Activated T-cell treated with anti-CD3 and anti-CD28 coated beads for 48 hours (primary cell): Measurements from ENCODE around the gene TMEM114.
A peak's percentile ranks its signal among the peaks of the same experiment; 100 is the strongest.

Source experiments
- DNase-seq: peaks from one replicate; pipeline ENCODE4 v3.0.0-alpha.2; 2020; ENCODE audit warnings: low read depth

TMEM114 gene

GRCh38 chr16:8589900-8590688 is at the start of gene TMEM114:
TMEM114 (minus strand) TSS chr16:8590511; CDS start chr16:8589838, 673 bp downstream.
- DNase-seq, result no peak

GRCh38 chr16:8639694-8640093 is 49.4 kb upstream of the TMEM114 start:
- no peak for DNase-seq

- no peak for DNase-seq
Measured at GRCh38 chr16:8634991-8635736, 44.9 kb upstream of the TMEM114 start.

GRCh38 chr16:8632675-8633182 is 42.4 kb upstream of the TMEM114 start:
- DNase-seq, result no peak

- no peak for DNase-seq
Measured at GRCh38 chr16:8631818-8632465, 41.6 kb upstream of the TMEM114 start.

GRCh38 chr16:8631373-8631772 is 41.1 kb upstream of the TMEM114 start:
- no peak for DNase-seq

- no peak for DNase-seq
Measured at GRCh38 chr16:8630255-8630953, 40.1 kb upstream of the TMEM114 start.

- no peak for DNase-seq
Measured at GRCh38 chr16:8628981-8629725, 38.8 kb upstream of the TMEM114 start.

GRCh38 chr16:8627456-8627855 is 37.1 kb upstream of the TMEM114 start:
- no peak for DNase-seq

GRCh38 chr16:8626946-8627345 is 36.6 kb upstream of the TMEM114 start:
- no peak for DNase-seq

- no peak for DNase-seq
Measured at GRCh38 chr16:8625491-8626087, 35.3 kb upstream of the TMEM114 start.

- no peak for DNase-seq
Measured at GRCh38 chr16:8623634-8624033, 33.3 kb upstream of the TMEM114 start.

- no peak for DNase-seq
Measured at GRCh38 chr16:8622315-8622656, 32.0 kb upstream of the TMEM114 start.

- DNase-seq, result peak; percentile 92
Measured at GRCh38 chr16:8621572-8622314, 31.4 kb upstream of the TMEM114 start, which contains the start of gene METTL22. METTL22 (plus strand) TSS chr16:8621698; CDS start chr16:8625666, 3,968 bp downstream.

- no peak for DNase-seq
Measured at GRCh38 chr16:8621222-8621571, 30.9 kb upstream of the TMEM114 start.

GRCh38 chr16:8620535-8620934 is 30.2 kb upstream of the TMEM114 start:
- no peak for DNase-seq

GRCh38 chr16:8619671-8620370 is 29.5 kb upstream of the TMEM114 start:
- DNase-seq, result no peak

GRCh38 chr16:8614435-8615029 is 24.2 kb upstream of the TMEM114 start:
- no peak for DNase-seq
